ENCODE measurements around the gene BMERB1. TPM values are rescaled to one million over a fixed set of nuclear protein-coding genes. Genes with fewer than 3 reads are reported as not detected.

The BMERB1 gene
- polyA plus RNA-seq, 4 donors: 40.8 to 47.8 (median 44.8) TPM

GRCh38 chr16:15581127-15581815 lies 146.9 kb downstream of the BMERB1 start:
- DNase-seq (ENCODE audit: low read depth in 4 of 4, low spot score in 2 of 4): no peak

- no peak for DNase-seq (ENCODE audit: low read depth in 4 of 4, low spot score in 2 of 4)
These were observed 149.1 kb downstream of the BMERB1 start for GRCh38 chr16:15583526-15583925.

- DNase-seq (ENCODE audit: low read depth in 4 of 4, low spot score in 2 of 4): no peak
These were observed 151.6 kb downstream of the BMERB1 start for GRCh38 chr16:15585956-15586355.

GRCh38 chr16:15586716-15587115 lies 152.3 kb downstream of the BMERB1 start:
- DNase-seq (ENCODE audit: low read depth in 4 of 4, low spot score in 2 of 4): no peak

- no peak for DNase-seq (ENCODE audit: low read depth in 4 of 4, low spot score in 2 of 4)
These were observed 152.9 kb downstream of the BMERB1 start for GRCh38 chr16:15587152-15587825.

GRCh38 chr16:15592324-15592723 lies 157.9 kb downstream of the BMERB1 start:
- no peak for DNase-seq (ENCODE audit: low read depth in 4 of 4, low spot score in 2 of 4)

GRCh38 chr16:15593235-15593634 lies 158.8 kb downstream of the BMERB1 start:
- no peak for DNase-seq (ENCODE audit: low read depth in 4 of 4, low spot score in 2 of 4)

DNA sequence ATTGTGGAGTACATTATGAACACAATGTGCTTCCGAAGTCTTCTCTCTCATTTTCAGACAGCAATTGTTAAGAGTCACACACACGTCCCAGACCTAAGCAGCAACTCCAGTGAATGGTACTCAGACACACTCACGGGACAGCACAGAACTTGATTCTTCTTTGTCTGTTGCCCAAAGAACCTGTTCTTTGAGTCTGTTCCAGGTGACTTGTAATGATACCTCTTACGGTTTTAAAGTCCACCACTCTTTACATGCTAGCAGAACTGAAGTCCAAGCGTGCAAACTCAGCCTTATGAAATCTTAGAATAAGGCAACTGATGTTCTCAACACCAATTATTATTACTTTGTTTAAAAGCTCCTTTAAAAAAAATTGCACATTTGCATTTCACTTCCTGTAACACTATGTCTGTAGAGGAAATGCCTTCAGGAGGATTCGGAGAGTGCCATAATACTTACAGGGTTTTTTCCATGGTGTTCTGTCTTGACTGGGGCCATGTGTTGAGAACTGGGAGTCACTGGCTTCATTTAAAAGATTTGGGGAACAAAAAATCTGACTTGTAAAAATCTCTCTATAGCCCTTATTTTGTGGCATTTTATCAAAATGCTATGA lies 160.4 kb downstream of the BMERB1 start:
- no peak for DNase-seq (ENCODE audit: low read depth in 4 of 4, low spot score in 2 of 4)

DNA sequence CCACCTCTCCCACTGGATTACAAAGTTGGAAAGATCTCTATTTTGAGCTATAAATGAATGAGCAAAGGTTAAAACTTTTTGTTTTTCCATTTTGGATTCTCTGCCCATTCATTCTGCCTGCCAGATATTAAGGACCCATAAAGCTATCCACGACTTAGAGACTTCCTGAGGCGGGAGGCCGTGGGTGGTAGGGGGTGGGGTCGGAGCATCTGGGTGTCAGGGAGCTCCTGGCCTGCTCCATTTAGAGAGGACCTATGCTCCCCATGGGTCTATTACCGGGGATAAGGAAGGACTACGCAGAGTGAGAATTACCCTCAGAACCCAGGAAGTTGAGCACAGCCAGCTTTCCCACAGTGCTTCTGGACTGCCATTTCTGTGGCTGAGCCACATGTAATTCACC lies 162.7 kb downstream of the BMERB1 start:
- no peak for DNase-seq (ENCODE audit: low read depth in 4 of 4, low spot score in 2 of 4)

- DNase-seq (ENCODE audit: low read depth in 4 of 4, low spot score in 2 of 4): no peak
These were observed 163.6 kb downstream of the BMERB1 start for GRCh38 chr16:15597822-15598647.

DNA sequence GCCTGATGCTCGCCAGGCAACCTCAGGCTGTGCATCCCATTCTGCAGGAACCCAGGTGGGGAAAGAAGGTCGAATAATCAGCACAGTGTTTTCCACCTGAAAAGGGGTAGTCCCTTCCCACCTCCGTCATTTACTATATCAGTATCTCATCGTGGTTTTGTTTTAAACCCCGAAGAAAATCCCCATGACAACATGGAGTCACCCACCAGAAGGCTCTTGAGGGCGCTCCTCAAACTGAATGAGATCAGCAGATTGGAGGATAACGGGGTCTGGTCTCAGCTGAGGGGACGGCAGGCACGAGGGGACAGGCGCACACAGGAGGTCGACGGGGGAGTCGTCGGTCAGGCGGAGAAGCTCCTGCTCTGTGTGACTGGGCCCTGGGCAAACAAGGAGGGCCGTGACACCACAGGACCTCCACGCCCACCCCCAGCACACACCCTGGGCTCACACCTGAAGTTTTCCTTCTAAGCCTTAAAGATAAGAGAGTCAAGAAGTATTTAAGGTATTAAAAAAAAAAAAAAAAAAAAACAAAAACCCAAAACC lies 164.3 kb downstream of the BMERB1 start:
- no peak for DNase-seq (ENCODE audit: low read depth in 4 of 4, low spot score in 2 of 4)

- no peak for DNase-seq (ENCODE audit: low read depth in 4 of 4, low spot score in 2 of 4)
These were observed 165.1 kb downstream of the BMERB1 start for GRCh38 chr16:15599303-15600070.

GRCh38 chr16:15601212-15601879 lies 167.0 kb downstream of the BMERB1 start:
- no peak for DNase-seq (ENCODE audit: low read depth in 4 of 4, low spot score in 2 of 4)

DNA sequence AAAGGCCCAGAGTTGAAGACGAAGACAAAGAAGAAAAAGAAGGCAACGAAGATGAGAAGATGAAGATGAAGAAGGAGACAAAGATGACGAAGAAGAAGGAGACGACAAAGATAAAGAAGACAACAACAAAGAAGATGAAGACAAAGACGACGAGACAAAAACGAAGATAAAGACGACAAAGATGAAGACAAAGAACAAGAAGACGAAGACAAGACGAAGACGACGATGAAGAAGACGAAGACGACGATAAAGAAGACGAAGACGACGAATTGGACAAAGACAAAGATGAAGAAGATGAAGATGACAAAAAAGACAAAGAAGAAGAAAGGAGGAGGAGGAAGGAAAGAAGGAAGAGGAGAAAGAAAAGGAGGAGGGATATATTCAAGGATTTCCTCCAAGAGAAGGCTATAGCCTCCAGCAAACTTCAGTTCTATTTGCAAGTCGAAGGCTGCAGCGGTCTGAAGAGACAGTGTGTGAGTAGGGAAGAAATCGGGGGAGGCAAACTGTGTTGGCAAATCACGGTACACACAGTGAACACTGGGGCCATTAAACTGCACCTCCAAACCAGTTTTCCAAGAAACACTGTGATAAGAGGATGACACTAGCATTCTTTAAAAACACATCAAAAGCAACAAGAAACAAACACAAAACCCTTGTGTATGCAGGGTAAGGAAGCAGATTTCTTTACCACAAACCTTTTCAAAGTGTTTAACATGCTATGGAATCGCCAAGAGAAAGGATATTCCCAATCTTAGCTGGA lies 168.1 kb downstream of the BMERB1 start:
- DNase-seq (ENCODE audit: low read depth in 4 of 4, low spot score in 2 of 4): no peak

- no peak for DNase-seq (ENCODE audit: low read depth in 4 of 4, low spot score in 2 of 4)
These were observed 170.4 kb downstream of the BMERB1 start for GRCh38 chr16:15604460-15605440.

DNA sequence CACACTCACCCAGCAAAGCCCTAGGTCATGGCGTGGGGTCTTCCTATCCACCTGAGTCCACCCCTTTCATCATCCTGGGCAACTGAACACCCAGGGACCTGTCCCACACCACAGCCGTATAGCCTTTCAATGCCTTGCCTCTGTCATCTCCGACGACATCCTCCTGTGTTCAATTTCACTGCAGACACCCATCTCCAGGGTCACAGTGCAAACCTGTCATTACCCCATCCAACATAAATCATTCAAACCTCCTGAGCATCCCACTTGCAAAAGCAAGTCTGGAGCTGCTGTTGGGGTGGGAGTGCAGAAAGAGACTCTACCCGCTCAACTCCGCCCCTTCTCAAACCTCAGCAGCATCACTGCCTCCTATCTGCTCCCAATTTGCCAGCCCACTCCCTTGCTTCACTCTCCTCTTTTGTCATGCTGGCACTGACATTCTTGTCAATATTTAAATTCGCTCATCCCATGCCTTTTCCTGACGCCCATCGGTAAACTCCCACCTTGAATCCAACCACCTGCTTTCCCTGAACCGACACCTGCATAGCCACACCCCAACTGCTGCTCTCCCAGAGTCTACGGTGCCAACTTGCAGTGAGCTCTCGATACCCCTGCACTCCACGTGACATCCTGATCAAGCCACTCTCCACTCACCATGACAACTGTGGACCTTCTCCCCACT lies 171.6 kb downstream of the BMERB1 start:
- DNase-seq (ENCODE audit: low read depth in 4 of 4, low spot score in 2 of 4): no peak
